LNCAP (cell line): Measurements from ENCODE around the gene TMEM245.

Experiments used
- CTCF ChIP-seq: fragments of 450-650 bp; IDR thresholded peaks from 2 replicates; pipeline ENCODE4 v1.5.1; 2017; ENCODE audit warnings: mild to moderate bottlenecking

The TMEM245 gene

GRCh38 chr9:109145051-109145450, 25.3 kb upstream of the TMEM245 start:
- no peak for TF ChIP-seq CTCF

DNA sequence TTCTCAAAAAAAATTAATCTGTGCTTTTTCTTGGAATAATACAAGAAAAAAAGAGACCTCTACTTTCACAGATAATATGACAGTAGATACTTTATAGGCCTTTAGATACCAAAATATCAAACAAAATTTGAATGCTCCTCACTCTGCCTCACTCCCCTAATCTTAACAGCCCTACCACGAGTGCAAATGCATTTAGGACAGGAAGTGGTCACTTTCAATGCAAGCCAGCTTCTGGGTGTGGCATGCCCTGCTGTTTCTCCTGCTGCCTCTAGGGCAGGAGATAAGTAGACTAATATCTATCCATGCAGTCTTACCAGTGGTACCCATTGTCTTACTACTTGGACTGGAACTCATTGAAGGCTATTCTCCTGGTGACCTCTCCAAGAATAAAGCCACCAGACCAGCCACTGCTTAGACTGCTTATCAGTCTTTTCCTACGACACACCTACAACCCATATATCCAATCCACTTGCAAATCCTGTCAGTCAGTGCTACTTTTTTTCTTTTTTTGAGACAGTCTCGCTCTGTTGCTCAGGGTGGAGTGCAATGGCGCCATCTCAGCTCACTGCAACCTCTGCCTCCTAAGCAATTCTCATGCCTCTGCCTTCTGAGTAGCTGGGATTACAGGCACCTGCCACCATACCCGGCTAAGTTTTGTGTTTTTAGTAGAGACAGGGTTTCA, 24.3 kb upstream of the TMEM245 start:
- peak; percentile 18; the same call in 1 of the 2 replicates for TF ChIP-seq CTCF

GRCh38 chr9:109141375-109141774, 21.6 kb upstream of the TMEM245 start:
- no peak for TF ChIP-seq CTCF

DNA sequence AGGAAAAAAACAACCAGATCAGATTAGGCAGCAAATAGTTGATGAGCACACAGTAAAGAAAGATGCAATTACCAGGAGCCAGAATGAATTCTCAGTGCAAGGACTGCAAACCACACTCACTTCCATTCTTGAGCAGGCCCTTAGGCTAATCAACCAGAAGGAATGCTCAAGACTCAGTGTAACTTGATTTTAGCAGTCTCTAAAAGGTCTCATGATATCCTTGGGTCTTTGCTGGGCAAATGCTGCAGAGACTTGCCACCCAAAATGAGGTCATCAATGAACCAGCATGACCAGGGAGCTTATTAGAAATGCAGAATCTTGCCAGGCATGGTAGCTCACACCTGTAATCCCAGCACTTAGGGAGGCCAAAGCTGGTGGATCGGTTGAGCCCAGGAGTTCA, 20.1 kb upstream of the TMEM245 start:
- no peak for TF ChIP-seq CTCF

DNA sequence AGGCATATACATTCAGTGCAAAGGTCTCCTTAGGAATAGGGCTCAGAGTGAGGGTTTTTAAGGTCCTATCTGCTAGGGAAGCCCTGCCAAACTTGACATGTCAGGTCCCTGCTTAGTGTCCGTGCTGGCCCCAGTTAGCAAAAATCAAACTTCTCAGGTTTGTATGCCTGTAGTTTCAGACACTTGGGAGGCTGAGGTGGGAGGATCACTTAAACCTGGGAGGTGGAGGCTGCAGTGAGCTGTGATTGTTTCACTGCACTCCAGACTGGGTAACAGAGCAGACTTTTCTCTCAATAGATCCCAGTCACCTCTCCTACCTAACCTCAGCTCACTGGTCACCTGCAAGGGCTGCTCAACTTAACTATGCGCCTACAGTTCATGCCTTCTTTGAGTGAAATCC, 18.7 kb upstream of the TMEM245 start:
- no peak for TF ChIP-seq CTCF

DNA sequence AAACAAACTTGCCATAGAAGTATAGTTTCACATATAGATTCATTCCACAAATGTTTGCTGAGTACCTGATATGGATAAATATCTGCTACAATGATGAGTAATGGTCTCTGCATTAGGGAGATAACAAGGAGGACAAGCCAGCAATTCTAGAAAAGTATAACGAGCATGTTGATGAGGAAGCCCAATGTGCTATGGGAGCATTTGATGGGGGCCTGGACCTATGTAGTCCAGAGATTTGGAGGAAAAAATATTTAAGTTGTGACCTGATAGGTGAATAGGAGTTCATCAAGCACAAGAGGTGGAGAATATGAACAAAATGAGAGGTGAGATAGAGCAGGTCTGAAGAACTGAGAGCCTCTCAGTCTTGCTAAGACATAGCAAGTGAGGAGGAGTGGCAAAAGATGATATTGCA, 14.4 kb upstream of the TMEM245 start:
- no peak for TF ChIP-seq CTCF

DNA sequence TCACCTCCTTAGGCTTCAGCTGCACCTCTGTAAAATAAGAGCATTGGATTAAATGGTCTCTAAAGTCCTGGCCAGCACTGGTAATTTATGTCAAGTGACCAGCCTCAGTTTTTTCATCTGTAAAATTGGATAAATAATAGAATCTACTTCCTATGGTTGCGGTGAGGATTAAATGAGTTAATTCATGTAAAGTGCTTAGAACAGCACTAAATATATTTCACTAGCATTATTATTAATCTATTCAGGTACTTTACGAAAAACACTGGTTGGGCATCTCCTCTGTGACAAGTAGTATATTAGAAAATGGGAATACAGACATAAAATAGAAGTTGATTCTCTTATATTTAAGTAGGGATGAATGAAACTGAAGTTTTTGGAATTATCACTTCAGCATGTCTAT, 13.8 kb upstream of the TMEM245 start:
- no peak for TF ChIP-seq CTCF

GRCh38 chr9:109132567-109133021, 12.8 kb upstream of the TMEM245 start:
- no peak for TF ChIP-seq CTCF
